HG02759 (cell line): ENCODE results near the gene YES1.
"Not testable (repeated sequence)": the region's sequence is repeated elsewhere in the genome, so short reads cannot be mapped to it uniquely, and the experiment has no call there.

ENCODE experiments used
- ATAC-seq: cut with Tn5 transposase; IDR thresholded peaks from one replicate; pipeline ENCODE4 v1.9.1; 2021; ENCODE audit warnings: mild to moderate bottlenecking, moderate library complexity; ENCODE audit not compliant: unreplicated experiment

The YES1 gene

GRCh38 chr18:730692-731091 lies 81.3 kb downstream of the YES1 start:
- ATAC-seq = no peak

GRCh38 chr18:730120-730519 lies 81.9 kb downstream of the YES1 start:
- ATAC-seq = not testable (repeated sequence)

GRCh38 chr18:725646-726045 lies 86.4 kb downstream of the YES1 start:
- no peak for ATAC-seq

GRCh38 chr18:723541-724080 lies 88.4 kb downstream of the YES1 start:
- ATAC-seq = no peak

- ATAC-seq = no peak
Measured at GRCh38 chr18:717003-717402, 95.0 kb downstream of the YES1 start.

GRCh38 chr18:715626-716025 lies 96.4 kb downstream of the YES1 start:
- no peak for ATAC-seq

GRCh38 chr18:713135-713490 lies 98.9 kb downstream of the YES1 start:
- ATAC-seq = no peak

- peak; percentile 93 for ATAC-seq
Measured at GRCh38 chr18:712401-713134, 99.5 kb downstream of the YES1 start, which contains the start of gene ENOSF1. Gene ENOSF1 (minus strand): TSS chr18:712630. CDS start chr18:712587, 43 bp downstream.

GRCh38 chr18:711657-712400 lies 100.2 kb downstream of the YES1 start:
- peak; percentile 60 for ATAC-seq

GRCh38 chr18:711310-711656 lies 100.8 kb downstream of the YES1 start:
- peak; percentile 4 for ATAC-seq

GRCh38 chr18:710418-711300 lies 101.4 kb downstream of the YES1 start:
- no peak for ATAC-seq

GRCh38 chr18:709771-710170 lies 102.3 kb downstream of the YES1 start:
- ATAC-seq = no peak

- ATAC-seq = no peak
Measured at GRCh38 chr18:708096-708495, 103.9 kb downstream of the YES1 start.

GRCh38 chr18:706405-706804 lies 105.6 kb downstream of the YES1 start:
- ATAC-seq = no peak

- ATAC-seq = no peak
Measured at GRCh38 chr18:703213-703967, 108.7 kb downstream of the YES1 start.

- ATAC-seq = no peak
Measured at GRCh38 chr18:697800-698199, 114.2 kb downstream of the YES1 start.

GRCh38 chr18:697012-697411 lies 115.0 kb downstream of the YES1 start:
- ATAC-seq = no peak

GRCh38 chr18:693466-694187 lies 118.4 kb downstream of the YES1 start:
- no peak for ATAC-seq

- no peak for ATAC-seq
Measured at GRCh38 chr18:692824-693223, 119.2 kb downstream of the YES1 start.

GRCh38 chr18:688323-688722 lies 123.7 kb downstream of the YES1 start:
- no peak for ATAC-seq
